HG03469 (cell line): ENCODE measurements around the gene CDY2B.
"Not testable (repeated sequence)": the region's sequence is repeated elsewhere in the genome, so short reads cannot be mapped to it uniquely, and the experiment has no call there.

Experiments
- ATAC-seq: cut with Tn5 transposase; IDR thresholded peaks from one replicate; pipeline ENCODE4 v1.9.1; 2021; ENCODE audit warnings: mild to moderate bottlenecking, moderate library complexity, moderate number of reproducible peaks; ENCODE audit not compliant: unreplicated experiment

The CDY2B gene, protein sequence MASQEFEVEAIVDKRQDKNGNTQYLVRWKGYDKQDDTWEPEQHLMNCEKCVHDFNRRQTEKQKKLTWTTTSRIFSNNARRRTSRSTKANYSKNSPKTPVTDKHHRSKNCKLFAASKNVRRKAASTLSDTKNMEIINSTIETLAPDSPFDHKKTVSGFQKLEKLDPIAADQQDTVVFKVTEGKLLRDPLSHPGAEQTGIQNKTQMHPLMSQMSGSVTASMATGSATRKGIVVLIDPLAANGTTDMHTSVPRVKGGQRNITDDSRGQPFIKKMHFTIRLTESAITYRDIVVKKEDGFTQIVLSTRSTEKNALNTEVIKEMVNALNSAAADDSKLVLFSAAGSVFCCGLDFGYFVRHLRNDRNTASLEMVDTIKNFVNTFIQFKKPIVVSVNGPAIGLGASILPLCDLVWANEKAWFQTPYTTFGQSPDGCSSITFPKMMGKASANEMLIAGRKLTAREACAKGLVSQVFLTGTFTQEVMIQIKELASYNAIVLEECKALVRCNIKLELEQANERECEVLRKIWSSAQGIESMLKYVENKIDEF

GRCh38 chrY:17880120-17880519 is at the start of gene CDY2B:
Gene CDY2B, minus strand, starts transcription at chrY:17880220. Its CDS starts 328 bp downstream, at chrY:17879892.
- not testable (repeated sequence) for ATAC-seq

DNA sequence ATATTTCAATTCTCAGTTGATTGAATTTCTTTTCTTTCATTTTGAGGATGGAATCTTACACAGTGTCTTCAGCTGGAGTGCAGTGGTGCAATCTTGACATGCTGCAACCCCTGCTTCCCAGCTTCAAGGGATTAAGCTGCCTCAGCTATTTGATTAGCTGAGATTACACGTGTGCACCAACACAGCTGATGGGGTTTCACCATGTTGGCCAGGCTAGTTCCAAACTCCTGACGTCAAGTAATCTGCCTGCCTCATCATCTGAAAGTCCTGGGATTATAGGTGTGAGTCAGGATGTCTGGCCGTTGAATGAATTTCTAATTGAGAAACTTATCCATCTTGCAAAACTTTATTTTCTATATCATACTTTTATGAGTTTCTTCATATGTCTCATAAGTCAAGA is 28.0 kb upstream of the CDY2B start:
- ATAC-seq: not testable (repeated sequence)

DNA sequence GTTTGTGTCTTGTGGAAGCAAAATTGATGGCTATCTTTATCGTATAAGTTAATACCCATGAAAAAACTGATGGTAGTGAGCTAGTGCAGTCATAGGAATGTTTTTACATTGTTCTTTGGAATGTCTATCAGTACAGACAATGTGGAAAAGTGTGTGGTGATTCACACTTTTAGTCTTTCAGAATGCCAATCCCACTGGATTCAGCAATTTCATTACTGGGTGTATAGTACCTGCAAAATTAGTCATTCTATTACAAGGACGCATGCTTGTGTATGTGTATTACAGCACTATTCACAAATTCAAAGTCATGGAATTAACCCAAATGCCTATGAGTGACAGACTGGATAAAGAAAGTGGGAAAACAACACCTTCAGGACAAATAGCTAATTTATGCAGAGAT is 27.3 kb upstream of the CDY2B start:
- not testable (repeated sequence) for ATAC-seq

DNA sequence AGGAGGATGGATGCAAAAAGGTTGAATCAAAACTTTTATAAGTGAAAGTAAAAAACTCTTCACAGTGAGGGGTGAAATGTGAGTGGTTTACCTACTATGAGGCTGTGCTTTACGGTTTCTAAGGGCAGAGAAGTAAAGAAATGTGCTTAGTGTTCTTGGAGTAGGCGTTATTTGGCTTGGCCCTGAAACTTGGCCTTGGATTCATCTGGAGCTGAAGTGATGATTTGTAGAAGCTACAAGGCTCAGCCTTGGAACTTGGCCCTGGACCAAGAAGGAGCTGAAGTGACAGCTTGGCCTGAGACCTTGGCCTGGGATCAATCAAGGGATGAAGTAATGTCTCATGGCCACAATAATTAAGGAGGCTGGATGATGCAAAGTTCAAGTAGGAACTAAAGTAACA is 1.7 kb upstream of the CDY2B start:
- ATAC-seq: not testable (repeated sequence)

DNA sequence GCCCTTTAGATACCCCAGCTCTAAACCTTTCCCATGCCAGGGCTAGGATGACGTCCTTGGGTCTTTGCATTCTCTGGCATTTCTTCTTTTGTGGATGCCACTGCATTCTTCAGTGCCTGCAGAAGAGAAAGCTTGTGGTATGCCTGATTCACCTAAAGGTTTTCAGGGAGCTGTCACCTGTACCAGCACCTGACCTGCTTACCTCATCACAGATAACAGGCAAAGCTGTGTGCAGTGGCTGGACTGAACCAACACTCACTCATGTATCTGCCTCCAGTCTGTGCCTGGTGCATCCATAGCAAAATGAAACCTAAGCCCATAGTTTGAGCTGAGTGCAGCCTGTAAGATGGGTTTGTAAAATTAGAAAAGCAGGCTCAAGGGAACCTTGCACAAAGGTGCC is 3.3 kb downstream of the CDY2B start:
- ATAC-seq: not testable (repeated sequence)

DNA sequence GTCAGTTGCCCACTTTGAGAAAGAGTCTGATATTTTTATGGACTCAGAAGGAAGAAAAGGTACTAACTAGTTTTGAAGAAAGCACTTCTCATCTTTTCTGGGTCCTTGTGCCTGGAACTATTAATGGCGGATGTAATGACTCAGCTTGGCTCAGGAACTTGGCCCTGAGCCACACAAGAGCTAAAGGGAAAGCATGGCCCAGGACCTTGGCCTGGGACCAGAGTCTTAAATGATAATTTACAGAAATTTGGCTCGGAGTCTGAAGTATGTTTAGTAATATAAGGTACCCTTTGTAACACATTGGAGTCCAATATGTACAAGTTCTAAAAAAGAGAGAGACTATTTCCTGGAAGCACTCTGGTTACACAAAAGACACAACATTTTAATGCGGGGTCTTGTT is 4.6 kb downstream of the CDY2B start:
- not testable (repeated sequence) for ATAC-seq

DNA sequence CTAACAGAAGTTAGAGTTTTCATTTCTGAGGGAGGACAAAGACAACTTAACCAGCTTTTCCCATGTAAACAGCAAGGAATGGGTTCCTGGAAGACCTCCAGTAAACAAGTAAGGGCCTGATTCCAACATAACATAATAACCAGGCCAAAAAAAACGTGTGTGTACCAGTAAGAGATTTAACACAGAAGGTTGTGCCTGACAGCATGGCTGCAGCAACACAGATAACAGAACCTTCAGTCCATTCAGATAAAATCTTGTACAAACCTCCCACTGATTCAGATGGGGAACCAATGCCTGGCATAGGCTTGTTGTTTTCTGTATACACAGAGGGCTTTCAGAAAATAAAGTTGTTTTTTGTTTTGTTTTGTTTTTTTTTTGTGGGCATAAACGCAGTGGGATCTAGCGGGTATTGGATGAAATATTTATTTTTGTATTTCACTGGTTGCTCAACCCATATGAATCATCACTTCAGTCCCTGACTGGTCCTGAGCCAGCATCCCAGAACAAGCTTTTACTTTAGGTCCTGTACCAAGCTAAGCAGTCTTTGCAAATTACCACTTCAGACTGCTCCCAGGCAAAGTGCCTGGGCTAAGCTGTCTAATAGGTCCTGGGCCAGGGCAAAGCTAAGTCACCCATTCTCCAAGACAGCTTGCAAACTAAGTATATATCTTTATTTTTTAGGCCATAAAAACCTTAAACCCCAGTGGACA is 8.7 kb downstream of the CDY2B start:
- ATAC-seq: not testable (repeated sequence)

- ATAC-seq: not testable (repeated sequence)
Observed at GRCh38 chrY:17870737-17871136, 9.3 kb downstream of the CDY2B start.

GRCh38 chrY:17867850-17868249 is 12.2 kb downstream of the CDY2B start:
- not testable (repeated sequence) for ATAC-seq

DNA sequence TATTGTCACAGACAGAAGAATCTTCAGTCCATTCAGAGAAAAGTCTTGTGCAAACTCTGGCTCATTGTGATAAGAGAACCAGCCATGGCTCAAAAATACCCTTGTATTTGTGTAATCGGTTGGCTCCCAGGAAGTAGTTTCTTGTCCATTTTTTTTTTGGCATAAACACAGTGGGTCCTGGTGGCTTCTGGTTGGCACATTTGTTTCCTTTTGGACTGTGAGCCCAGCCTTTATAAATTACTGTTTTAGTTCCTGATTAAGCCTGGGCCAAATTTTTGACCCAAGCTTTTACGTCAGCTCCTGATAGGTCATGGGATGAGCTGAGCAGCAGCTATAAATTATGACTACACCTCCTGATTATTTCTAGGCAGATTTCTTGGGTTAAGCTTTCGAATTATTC is 19.4 kb downstream of the CDY2B start:
- ATAC-seq: not testable (repeated sequence)

DNA sequence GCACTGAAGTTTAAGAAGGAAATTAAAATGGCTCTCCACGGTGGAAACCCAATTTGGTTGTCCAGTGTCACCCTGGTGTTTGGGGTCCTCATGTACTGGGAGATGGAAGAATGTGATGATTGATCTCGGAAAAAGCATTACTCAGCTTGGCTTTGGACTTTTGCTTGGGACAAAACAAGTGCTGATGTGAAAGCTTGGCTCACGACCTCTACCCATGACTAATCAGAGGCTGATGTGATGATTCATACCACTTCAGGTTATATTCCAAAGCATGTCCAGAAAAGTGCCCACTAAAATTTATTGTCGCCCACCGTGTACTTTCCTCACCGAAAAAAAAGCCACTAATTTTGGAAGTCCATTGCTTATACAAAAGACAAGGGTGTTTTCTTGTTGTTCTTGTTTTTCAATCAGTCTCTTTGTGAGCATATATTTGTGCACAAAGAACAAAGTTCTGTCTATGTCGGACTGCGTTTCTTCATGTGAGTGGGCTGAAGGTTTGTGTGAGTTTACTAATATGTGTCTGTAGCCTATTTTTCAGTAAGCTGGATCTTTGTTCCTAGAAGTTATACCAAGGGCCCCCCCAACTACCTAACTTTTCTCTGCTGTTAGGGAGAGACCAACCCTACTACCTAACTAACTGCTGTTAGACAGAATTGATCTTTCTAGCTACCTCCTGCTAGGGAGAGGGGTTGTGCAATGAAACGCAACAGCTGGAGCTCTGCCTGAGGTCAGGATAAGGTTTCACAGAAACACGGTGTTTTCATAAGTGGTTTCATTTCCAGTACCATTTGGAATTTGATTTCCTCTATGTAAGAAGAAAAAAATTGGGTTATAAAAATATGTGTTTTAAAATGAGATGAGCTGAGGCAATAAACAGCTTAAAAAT is 22.8 kb downstream of the CDY2B start:
- not testable (repeated sequence) for ATAC-seq

DNA sequence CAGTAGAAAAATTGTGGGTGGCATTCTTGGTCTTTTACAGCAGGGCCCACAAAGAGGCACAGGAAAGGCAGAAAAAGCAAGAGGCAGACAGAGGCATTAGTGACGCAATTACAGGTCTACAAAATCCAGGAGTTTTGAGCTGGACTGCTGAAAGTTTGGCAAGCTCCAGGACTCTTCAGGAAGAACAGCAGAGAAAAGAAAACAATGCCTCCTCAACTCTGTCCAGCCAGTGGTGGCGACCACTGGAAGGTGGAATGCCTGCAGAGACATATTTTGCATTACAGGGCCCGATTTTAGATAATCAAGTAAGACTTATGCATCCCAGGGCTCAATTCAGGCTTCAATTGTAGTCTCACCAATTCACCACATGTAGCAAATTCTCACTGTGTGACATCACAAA is 23.5 kb downstream of the CDY2B start:
- not testable (repeated sequence) for ATAC-seq

- not testable (repeated sequence) for ATAC-seq
Observed at GRCh38 chrY:17849131-17849530, 30.9 kb downstream of the CDY2B start.

GRCh38 chrY:17832149-17832548 is 47.9 kb downstream of the CDY2B start:
- not testable (repeated sequence) for ATAC-seq
